ENCODE measurements around the gene SULF2. TPM values are rescaled to one million over a fixed set of nuclear protein-coding genes. Genes with fewer than 3 reads are reported as not detected.
A peak's percentile ranks its signal among the peaks of the same experiment; 100 is the strongest.

Gene SULF2
- total RNA-seq, 1 experiment from 2014 or later, result 495 TPM

DNA sequence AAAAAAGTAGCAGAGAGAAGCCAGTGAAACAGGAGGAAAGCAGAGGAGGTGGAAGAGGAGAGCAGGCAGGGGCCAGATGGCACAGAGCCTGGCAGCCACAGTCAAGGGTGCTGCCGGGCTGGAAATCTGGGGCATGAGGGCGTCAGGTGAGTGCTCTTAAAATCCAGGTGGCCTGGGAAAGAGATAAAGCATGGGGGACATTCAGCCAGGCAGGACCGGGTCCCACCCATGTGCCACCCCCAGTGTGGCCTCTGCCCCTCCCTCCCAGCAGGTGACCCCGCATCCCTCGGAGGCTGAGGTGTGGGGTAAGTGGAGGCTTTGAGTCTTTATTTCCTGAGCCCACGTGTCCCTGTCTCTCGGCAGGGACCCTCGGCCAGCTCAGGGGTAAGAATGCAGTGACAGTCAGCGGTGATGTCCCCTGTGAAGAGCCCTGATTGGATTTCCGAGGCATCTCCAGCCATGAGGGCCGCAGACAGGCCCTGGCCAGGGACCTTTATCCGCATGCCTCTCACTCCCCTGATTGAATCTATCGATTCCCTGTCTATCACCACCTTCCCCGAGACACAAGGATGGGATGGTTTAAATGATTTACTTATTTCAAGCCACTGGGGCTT lies 33.8 kb upstream of the SULF2 start:
- TF ChIP-seq, protein P1, sequence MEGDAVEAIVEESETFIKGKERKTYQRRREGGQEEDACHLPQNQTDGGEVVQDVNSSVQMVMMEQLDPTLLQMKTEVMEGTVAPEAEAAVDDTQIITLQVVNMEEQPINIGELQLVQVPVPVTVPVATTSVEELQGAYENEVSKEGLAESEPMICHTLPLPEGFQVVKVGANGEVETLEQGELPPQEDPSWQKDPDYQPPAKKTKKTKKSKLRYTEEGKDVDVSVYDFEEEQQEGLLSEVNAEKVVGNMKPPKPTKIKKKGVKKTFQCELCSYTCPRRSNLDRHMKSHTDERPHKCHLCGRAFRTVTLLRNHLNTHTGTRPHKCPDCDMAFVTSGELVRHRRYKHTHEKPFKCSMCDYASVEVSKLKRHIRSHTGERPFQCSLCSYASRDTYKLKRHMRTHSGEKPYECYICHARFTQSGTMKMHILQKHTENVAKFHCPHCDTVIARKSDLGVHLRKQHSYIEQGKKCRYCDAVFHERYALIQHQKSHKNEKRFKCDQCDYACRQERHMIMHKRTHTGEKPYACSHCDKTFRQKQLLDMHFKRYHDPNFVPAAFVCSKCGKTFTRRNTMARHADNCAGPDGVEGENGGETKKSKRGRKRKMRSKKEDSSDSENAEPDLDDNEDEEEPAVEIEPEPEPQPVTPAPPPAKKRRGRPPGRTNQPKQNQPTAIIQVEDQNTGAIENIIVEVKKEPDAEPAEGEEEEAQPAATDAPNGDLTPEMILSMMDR (conservative IDR thresholded peaks at IDR 0.05), result no peak
- TF ChIP-seq EZH2 (IDR thresholded peaks at IDR 0.05; ENCODE audit: low read depth), result no peak
- no peak overlapping the region for H2AFZ ChIP-seq
- no peaks in the 10 kb centered on the region for H3K9me2 ChIP-seq (ENCODE audit: insufficient read depth)
- peaks cover 76% of the 10 kb centered on the region for H3K4me1 ChIP-seq (replicated peaks; ENCODE audit: insufficient read depth)
- no peaks in the 10 kb centered on the region for H3K27me3 ChIP-seq (ENCODE audit: insufficient read depth, low read depth)
- H3K27ac ChIP-seq, result peak overlapping the region; percentile 88
- BruUV-seq (replicated peaks), result no TSS peak
- ChIA-PET POLR2A (ENCODE audit: unreplicated experiment) (no interaction called here), CTCF (interaction anchor here (0.6 kb wide), 2 partner anchors 92 to 1862 kb away, joined by 4 to 7 read pairs; no protein-coding TSS in a partner anchor)
- no peaks in the 10 kb centered on the region for H3K36me3 ChIP-seq (ENCODE audit: low read depth)
- intact Hi-C loops (cut with micrococcal nuclease; ENCODE audit: unreplicated experiment), result loop anchor here (5.0 kb wide), 1 partner anchor 38 kb away; no protein-coding TSS in a partner anchor
- DNase-seq, result no peak
- H3K79me2 ChIP-seq (ENCODE audit: low read depth), result 0 out of 2 replicates have a peak, but pooled peaks cover 8% of the 10 kb centered on the region
- H3K9me3 ChIP-seq (ENCODE audit: insufficient read depth, low read depth), result 0 out of 2 replicates have a peak, but pooled peaks cover 6% of the 10 kb centered on the region
- H4K20me1 ChIP-seq (ENCODE audit: insufficient read depth), result no peaks in the 10 kb centered on the region
- H3K4me3 ChIP-seq, result no peak overlapping the region
- no peak overlapping the region for H3K4me2 ChIP-seq
- peaks cover 38% of the 10 kb centered on the region for H3F3A ChIP-seq (ENCODE audit: insufficient read depth, low read depth)

DNA sequence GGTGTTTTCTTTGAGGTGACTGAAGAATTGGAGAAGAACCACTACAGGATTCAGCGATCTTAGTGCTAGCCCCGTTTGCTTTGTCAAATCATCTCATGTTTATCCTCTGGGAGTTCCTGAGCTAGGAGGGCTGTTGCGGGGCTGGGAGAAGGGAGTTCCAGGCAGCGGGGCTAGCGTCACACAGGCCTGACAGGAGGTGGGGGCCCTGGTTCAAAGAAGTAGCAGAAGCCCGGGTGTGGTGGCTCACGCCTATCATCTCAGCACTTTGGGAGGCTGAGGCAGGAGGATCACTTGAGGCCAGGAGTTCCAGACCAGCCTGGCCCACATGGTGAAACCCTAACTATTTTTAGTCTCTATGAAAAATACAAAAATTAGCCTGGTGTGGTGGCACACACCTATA lies 33.2 kb upstream of the SULF2 start:
- intact Hi-C loops (cut with micrococcal nuclease; ENCODE audit: unreplicated experiment), result loop anchor here (5.0 kb wide), 1 partner anchor 39 kb away; no protein-coding TSS in a partner anchor
- Histone ChIP-seq H4K20me1 (ENCODE audit: insufficient read depth) (no peaks in the 10 kb centered on the region), H2AFZ (no peak overlapping the region), H3K4me1 (replicated peaks; ENCODE audit: insufficient read depth) (peaks cover 79% of the 10 kb centered on the region), H3K4me3 (no peak overlapping the region), H3K9me3 (ENCODE audit: insufficient read depth, low read depth) (peaks cover 11% of the 10 kb centered on the region; the same call in 1 of the 2 replicates), H3K4me2 (peak overlapping the region; percentile 56), H3K36me3 (ENCODE audit: low read depth) (no peaks in the 10 kb centered on the region), H3K79me2 (ENCODE audit: low read depth) (0 out of 2 replicates have a peak, but pooled peaks cover 8% of the 10 kb centered on the region), H3K9me2 (ENCODE audit: insufficient read depth) (no peaks in the 10 kb centered on the region), H3K27ac (peak overlapping the region; percentile 88), H3F3A (ENCODE audit: insufficient read depth, low read depth) (peaks cover 44% of the 10 kb centered on the region), H3K27me3 (ENCODE audit: insufficient read depth, low read depth) (no peaks in the 10 kb centered on the region)
- ChIA-PET POLR2A (ENCODE audit: unreplicated experiment) (interaction anchor here (0.5 to 0.7 kb wide), 2 partner anchors 77 to 154 kb away, joined by 3 read pairs; no protein-coding TSS in a partner anchor), CTCF (interaction anchor here (0.6 to 1.3 kb wide), 3 partner anchors 36 to 1861 kb away, joined by 3 to 7 read pairs (median 4); no protein-coding TSS in a partner anchor)
- no TSS peak for BruUV-seq (replicated peaks)
- no peak for TF ChIP-seq EZH2 (IDR thresholded peaks at IDR 0.05; ENCODE audit: low read depth)
- TF ChIP-seq, protein P1 (conservative IDR thresholded peaks at IDR 0.05), result no peak
- no peak for DNase-seq

DNA sequence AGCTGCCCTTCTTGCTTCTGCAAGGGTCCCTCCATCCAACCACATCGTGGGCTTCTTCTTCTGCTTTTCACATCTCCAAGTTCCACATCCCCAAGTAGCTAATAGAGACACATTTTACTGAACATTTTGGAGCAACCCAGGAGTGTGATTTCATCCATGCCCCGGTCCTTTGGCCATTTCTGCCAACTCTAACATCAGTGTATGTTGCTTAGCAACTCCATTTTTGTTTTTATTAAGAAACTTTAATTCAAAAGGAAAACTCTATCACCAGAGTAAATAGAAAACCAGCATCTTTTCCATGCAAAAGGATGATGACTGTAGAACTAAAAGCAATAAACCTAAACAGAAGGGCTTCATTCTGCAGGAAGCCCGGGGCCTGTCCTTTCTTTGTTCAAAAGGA lies 32.7 kb upstream of the SULF2 start:
- intact Hi-C loops (cut with micrococcal nuclease; ENCODE audit: unreplicated experiment), result loop anchor here (5.0 kb wide), 1 partner anchor 39 kb away; no protein-coding TSS in a partner anchor
- ChIA-PET POLR2A (ENCODE audit: unreplicated experiment) (interaction anchor here (0.5 to 1.0 kb wide), 3 partner anchors 9 to 154 kb away, joined by 3 read pairs; no protein-coding TSS in a partner anchor), CTCF (interaction anchor here (0.6 to 1.3 kb wide), 2 partner anchors 32 to 37 kb away, joined by 3 read pairs; no protein-coding TSS in a partner anchor)
- H3K4me3 ChIP-seq, result no peak overlapping the region
- H3K79me2 ChIP-seq (ENCODE audit: low read depth), result 0 out of 2 replicates have a peak, but pooled peaks cover 8% of the 10 kb centered on the region
- BruUV-seq (replicated peaks), result no TSS peak
- peaks cover 14% of the 10 kb centered on the region; the same call in 1 of the 2 replicates for H3K9me3 ChIP-seq (ENCODE audit: insufficient read depth, low read depth)
- TF ChIP-seq, protein P1 (conservative IDR thresholded peaks at IDR 0.05), result no peak
- no peak for TF ChIP-seq EZH2 (IDR thresholded peaks at IDR 0.05; ENCODE audit: low read depth)
- no peaks in the 10 kb centered on the region for H3K36me3 ChIP-seq (ENCODE audit: low read depth)
- no peaks in the 10 kb centered on the region for H4K20me1 ChIP-seq (ENCODE audit: insufficient read depth)
- H3K9me2 ChIP-seq (ENCODE audit: insufficient read depth), result no peaks in the 10 kb centered on the region
- H3K4me1 ChIP-seq (replicated peaks; ENCODE audit: insufficient read depth), result peaks cover 79% of the 10 kb centered on the region
- H3F3A ChIP-seq (ENCODE audit: insufficient read depth, low read depth), result peaks cover 45% of the 10 kb centered on the region
- H3K4me2 ChIP-seq, result peak overlapping the region; percentile 56
- H2AFZ ChIP-seq, result no peak overlapping the region
- no peaks in the 10 kb centered on the region for H3K27me3 ChIP-seq (ENCODE audit: insufficient read depth, low read depth)
- no peak for DNase-seq
- peak overlapping the region; percentile 88 for H3K27ac ChIP-seq

Measured in PC-9 (cell line).